GM12801 (cell line): ENCODE measurements around the gene C1orf74.

ENCODE experiments used
- TF ChIP-seq, protein P1 (sequence below): IDR thresholded peaks from one replicate; pipeline ENCODE4 v1.5.1; 2011; ENCODE audit warnings: control low read depth; ENCODE audit not compliant: insufficient read length; ENCODE audit errors: extremely low read depth

C1orf74 gene

DNA sequence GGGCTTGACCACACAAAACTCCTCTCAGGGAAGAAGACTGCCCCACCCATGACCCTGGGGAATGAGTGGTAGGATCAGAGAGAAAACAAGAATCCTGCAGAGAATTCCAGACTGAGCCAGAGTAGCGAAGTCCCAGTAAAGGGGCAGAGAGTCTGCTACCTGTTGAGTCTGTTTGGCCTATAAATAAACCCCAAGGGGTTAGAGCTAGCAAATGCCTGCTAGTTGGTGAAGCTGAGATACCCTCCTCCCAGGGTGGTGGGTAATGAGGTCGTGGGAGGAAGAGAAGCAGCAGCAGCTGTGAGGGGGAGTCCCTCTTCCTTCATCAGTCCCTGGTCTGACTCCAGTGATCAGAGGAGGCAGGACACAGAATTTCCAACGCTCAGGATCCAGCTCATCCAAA lies 26.0 kb downstream of the C1orf74 start:
- TF ChIP-seq, protein P1, sequence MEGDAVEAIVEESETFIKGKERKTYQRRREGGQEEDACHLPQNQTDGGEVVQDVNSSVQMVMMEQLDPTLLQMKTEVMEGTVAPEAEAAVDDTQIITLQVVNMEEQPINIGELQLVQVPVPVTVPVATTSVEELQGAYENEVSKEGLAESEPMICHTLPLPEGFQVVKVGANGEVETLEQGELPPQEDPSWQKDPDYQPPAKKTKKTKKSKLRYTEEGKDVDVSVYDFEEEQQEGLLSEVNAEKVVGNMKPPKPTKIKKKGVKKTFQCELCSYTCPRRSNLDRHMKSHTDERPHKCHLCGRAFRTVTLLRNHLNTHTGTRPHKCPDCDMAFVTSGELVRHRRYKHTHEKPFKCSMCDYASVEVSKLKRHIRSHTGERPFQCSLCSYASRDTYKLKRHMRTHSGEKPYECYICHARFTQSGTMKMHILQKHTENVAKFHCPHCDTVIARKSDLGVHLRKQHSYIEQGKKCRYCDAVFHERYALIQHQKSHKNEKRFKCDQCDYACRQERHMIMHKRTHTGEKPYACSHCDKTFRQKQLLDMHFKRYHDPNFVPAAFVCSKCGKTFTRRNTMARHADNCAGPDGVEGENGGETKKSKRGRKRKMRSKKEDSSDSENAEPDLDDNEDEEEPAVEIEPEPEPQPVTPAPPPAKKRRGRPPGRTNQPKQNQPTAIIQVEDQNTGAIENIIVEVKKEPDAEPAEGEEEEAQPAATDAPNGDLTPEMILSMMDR: no peak

DNA sequence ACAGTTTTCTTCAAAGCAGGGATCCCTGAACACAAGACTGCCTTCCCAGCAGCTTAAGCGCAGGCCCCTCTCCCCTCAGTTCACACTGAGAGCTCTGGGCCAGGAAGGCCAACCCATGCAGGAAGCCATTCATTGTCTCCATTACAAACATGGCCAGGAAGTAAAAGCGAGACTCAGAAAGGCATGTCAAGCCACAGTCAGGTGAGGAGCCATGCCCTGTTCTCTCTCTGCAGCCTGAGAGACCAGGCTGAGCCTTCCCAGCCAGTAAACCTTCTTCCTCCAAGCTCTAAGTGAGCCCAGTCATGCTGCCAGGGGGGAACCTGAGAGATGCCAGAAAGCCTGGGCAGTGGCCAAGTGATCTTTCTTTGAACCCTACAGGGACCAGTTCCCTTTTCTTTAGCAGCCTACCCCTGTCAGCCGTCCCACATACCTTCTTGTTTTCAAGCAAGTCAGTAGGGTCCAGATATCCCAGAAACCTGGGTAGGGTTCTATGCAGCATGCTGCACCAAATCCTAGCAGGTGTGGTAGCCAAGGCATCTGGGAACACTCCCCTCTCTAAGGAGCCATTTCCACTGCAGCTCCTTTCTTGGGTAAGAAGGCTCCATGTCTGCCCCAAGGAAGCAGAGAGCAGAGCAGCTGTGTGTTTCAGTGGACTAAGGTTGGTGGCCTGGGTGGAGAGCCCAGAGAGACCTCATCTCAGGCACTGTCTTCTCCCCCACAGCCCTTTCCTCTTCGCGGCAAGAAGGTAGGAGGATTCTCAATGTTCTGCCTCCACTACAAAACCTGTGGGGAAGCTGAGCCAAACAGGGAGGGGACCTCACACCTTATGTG lies 27.5 kb downstream of the C1orf74 start:
- TF ChIP-seq, protein P1: no peak

DNA sequence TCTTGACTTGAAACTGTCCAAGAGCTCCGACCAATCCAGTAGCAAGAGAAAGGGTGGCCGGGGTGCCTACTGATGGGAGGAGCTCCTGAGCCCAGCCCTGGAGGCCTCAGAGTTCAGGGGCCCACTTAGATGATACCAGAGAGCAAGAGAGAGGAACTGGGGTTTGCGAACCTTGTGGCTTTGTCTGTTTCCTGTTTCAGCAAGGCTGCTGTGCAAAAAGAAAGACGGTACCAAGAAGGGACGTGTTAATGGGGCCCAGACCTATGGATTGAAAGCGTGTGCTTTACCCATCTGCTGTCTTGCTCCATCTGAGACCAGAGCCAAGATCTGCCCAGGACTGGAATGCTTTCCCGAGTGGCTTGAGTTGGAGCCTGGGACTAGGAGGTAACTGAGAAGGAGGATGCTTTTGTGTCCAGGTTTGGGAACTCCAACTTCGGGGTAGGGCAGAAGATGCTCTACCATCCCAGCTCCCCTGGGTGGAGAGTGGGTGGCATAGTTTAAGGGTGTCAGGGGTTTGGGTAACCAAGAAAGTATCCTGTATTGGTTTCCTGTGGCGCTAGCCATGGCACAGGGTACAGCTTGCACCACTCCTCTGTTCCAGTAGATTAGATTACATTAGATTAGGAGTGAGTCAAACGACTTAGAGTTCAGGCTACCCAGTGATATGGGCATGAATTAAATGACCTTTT lies 28.3 kb downstream of the C1orf74 start, which contains the start of gene TRAF3IP3:
Gene TRAF3IP3, plus strand, starts transcription at position 128 of the 689 bp plus-strand sequence. CDS start 3,987 bp downstream, outside the sequence.
- TF ChIP-seq, protein P1: no peak

DNA sequence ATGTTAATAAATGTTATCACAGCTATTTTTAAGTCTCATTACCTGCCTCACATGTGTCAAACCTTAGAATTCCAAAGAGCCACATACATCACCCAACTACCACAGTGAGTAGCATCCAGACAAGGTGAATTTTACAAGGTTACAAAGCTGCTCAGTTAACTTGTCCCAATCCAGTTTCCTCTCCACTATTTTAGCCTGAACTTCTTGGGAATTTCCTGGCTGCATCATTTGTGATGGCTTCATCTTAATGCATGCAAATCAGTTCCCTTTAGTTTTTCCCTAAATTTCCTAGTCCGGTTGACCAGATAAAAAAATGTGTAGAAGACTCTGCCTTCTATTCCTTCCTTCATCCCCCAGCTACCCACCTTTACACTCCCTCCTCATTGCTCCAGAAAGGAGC lies 29.1 kb downstream of the C1orf74 start:
- TF ChIP-seq, protein P1: no peak

DNA sequence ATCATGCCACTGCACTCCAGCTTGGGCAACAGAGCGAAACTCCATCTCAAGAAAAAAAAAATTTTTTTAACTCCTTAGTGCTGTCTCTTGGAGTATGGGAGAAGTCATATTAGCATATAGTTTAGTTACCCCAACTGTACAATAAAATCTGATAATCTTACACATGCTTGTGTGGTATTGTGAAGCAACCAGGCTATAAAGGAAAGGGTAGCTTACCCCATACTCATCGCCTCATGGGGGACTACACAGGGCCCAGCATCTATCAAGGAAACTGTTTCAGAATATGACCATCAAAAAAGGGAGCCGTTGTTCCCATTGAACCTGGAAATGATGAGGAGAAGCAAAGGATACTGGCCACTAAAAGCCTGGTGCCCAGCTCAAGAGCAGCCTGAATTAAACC lies 31.5 kb downstream of the C1orf74 start:
- TF ChIP-seq, protein P1: no peak

DNA sequence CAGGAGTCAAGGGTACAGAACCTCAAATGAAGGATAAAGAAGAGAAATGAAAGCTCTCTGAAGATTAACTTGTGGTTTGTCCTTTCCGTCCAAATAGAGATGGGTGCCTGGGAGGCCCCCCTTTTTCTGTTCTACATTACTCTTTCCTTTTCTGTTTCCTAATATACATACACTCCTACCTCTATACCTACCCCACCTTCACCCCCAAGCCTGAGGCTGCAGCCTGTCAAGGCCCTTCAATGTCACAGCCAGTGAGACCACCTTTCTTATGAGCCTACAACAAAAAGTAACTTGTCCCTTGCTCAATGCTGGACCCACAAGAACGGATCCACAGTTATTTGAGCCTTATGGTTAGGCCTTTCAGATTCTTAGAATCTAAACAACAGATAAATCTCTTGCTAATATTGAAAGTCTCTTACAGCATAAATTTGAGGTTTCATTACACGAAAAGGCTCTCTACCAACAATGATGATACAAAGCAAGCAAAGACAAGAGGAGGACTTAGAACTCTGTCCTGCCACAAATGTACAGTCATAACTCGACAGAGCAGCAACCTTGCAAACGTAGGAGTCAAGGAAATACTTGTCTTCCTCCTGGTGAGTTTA lies 32.6 kb downstream of the C1orf74 start:
- TF ChIP-seq, protein P1: no peak

DNA sequence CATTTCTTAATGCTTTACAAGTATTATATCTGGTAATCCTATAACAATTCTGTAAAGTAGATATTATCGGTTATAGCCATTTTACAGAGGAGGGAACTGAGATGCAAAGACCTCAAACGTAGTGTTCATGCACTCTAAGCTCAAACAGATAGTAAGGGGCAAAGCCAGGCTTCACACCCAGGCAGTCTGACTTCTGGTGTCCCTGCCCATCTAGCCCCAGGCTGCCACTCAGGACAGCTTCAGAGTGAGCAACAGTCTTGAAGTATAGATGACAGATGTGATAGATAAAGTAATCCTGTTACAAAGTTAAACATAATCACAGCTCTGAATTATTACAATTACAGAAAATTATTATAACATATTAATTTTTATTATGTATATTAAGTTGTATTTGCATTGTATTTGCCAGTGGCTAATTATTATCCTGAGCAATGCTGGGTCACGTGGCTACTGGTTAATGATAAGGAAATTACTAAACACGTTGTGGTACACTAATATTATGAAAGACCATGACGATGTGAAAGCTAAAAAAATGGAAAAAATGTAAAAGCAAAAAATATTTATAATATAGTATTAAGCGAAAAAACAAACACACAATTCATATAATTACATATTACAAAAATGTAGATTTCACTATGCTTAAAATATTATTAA lies 34.6 kb downstream of the C1orf74 start:
- TF ChIP-seq, protein P1: no peak
